GM23248 (cell line): Measurements from ENCODE around the gene SYPL2. TPM values are rescaled to one million over a fixed set of nuclear protein-coding genes. Genes with fewer than 3 reads are reported as not detected.
A peak's percentile ranks its signal among the peaks of the same experiment; 100 is the strongest.

ENCODE experiments used
- DNase-seq: peaks from one replicate; pipeline ENCODE4 v3.0.0-alpha.2; 2015
- H2AFZ ChIP-seq: fragments of 200-600 bp; sonication (generic); 2 replicates; pipeline ENCODE4 v1.6.1; 2016; ENCODE audit warnings: antibody characterized with exemption
- H3F3A ChIP-seq: fragments of 200-600 bp; sonication (generic); 2 replicates; pipeline ENCODE4 v1.6.1; 2016; ENCODE audit warnings: mild to moderate bottlenecking, antibody characterized with exemption, mixed run types; ENCODE audit not compliant: insufficient read depth
- H3K27ac ChIP-seq: fragments of 200-600 bp; sonication (generic); 2 replicates; pipeline ENCODE4 v1.5.1; 2016; ENCODE audit warnings: mild to moderate bottlenecking
- H3K27me3 ChIP-seq: fragments of 200-600 bp; sonication (generic); replicated peaks from 2 replicates; pipeline ENCODE4 v1.6.1; 2016; ENCODE audit warnings: mild to moderate bottlenecking; ENCODE audit not compliant: insufficient read depth
- H3K36me3 ChIP-seq: fragments of 200-600 bp; sonication (generic); 2 replicates; pipeline ENCODE4 v1.6.1; 2016; ENCODE audit warnings: low read depth, mild to moderate bottlenecking
- H3K4me1 ChIP-seq: fragments of 200-600 bp; sonication (generic); 2 replicates; pipeline ENCODE4 v1.6.1; 2016; ENCODE audit warnings: mild to moderate bottlenecking; ENCODE audit not compliant: insufficient read depth
- H3K4me2 ChIP-seq: fragments of 200-600 bp; sonication (generic); one replicate; pipeline ENCODE4 v1.6.1; 2016; ENCODE audit warnings: mild to moderate bottlenecking; ENCODE audit not compliant: unreplicated experiment
- H3K4me3 ChIP-seq: fragments of 200-600 bp; sonication (generic); 2 replicates; pipeline ENCODE4 v1.5.1; 2016; ENCODE audit warnings: mild to moderate bottlenecking
- H3K79me2 ChIP-seq: fragments of 200-600 bp; sonication (generic); 2 replicates; pipeline ENCODE4 v1.6.1; 2016; ENCODE audit warnings: mild to moderate bottlenecking; ENCODE audit not compliant: insufficient read depth
- H3K9ac ChIP-seq: fragments of 200-600 bp; sonication (generic); 2 replicates; pipeline ENCODE4 v1.6.1; 2016; ENCODE audit warnings: mild to moderate bottlenecking
- H3K9me2 ChIP-seq: fragments of 200-600 bp; sonication (generic); 2 replicates; pipeline ENCODE4 v1.6.1; 2016; ENCODE audit warnings: mixed run types, mild to moderate bottlenecking, moderate library complexity; ENCODE audit not compliant: insufficient read depth
- H3K9me3 ChIP-seq: fragments of 200-600 bp; sonication (generic); one replicate; pipeline ENCODE4 v1.6.1; 2017; ENCODE audit warnings: low read depth
- H4K20me1 ChIP-seq: fragments of 200-600 bp; sonication (generic); 2 replicates; pipeline ENCODE4 v1.6.0; 2016; ENCODE audit not compliant: insufficient read depth
- EZH2 ChIP-seq: fragments of 200-600 bp; sonication (generic); IDR thresholded peaks from 2 replicates; pipeline ENCODE4 v1.6.1; 2018; ENCODE audit warnings: antibody characterized with exemption, mild to moderate bottlenecking; ENCODE audit not compliant: insufficient read depth, poor library complexity, severe bottlenecking
- EZH2phosphoT487 ChIP-seq: fragments of 200-600 bp; sonication (generic); IDR thresholded peaks from 2 replicates; pipeline ENCODE4 v1.6.1; 2018; ENCODE audit warnings: antibody characterized with exemption, moderate library complexity, mild to moderate bottlenecking, low read depth; ENCODE audit not compliant: insufficient read depth
- WGBS, 2 experiments: methylation state at CpG; one replicate each; pipeline ENCODE4 v1.1.6; 2015 to 2017; ENCODE audit warnings: low lambda C conversion rate in 2 of 2, low coverage in 1 of 2; ENCODE audit errors: missing lambda C conversion rate in 2 of 2; 5-methylcytosine and 5-hydroxymethylcytosine counted together
- in situ Hi-C: fragments of 300-500 bp; cut with MboI; formaldehyde crosslinking; loops from 2 replicates; pipeline ENCODE4 v1.15.0; 2020
- polyA plus RNA-seq: library from polyadenylated mRNA; unstranded; fragments of >200 nt; fragmentation: Nextera tagmentation; extraction: Ambion mirVana; gene quantifications from 2 replicates; pipeline ENCODE4 v1.2.1, GENCODE V29; 2016
- total RNA-seq: library from RNA; depleted of rRNA; stranded (reverse); fragments of >200 nt; shearing (Covaris generic); gene quantifications from 2 replicates; pipeline ENCODE4 v1.2.3, GENCODE V29; 2014; rRNA removed

Gene SYPL2
- 0.11 and 0.13 TPM in 2 replicates for total RNA-seq
- 0.38 and 0.60 TPM in 2 replicates for polyA plus RNA-seq

DNA sequence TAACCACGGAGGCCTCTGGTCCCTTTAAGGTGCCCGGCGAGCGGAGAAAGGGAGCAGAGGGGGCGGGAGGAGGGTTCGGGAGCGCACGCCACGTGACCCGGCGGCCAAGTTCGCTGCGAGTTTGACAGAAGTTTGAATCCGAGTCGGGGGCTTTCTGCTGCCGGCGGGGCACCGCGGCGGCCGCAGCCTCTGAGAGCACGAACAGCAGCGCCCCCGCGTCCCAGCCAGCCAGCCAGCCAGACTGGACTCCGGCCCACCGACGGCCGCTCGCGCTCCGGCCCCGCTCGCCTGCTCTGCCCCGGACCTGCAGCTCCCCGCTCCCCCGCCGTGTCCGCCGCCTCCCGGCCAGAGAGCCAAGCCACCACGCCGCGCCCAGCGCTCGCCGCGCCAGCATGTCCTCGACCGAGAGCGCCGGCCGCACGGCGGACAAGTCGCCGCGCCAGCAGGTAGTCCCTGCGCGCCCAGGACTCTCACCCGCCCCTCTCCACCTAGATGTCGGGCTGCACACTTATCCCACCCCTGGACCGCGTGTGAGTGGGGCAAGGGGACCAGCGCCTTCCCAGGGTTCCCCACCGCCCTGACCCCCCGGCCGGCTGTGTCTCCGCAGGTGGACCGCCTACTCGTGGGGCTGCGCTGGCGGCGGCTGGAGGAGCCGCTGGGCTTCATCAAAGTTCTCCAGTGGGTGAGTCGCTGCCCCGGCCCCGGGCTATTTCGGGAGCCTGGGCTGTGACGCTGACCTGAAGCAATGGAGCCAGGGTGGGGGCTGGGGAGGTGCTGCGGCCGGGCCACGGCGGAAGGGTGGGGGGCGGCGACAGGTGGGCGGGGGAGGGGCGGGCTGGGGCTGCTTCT is at the start of gene SYPL2:
SYPL2 (plus strand) TSS at position 95 of the 849 bp plus-strand sequence; CDS start at position 393, 298 bp downstream.
- H3K4me1 ChIP-seq, result no peaks in the 10 kb centered on the region
- no peak within 1 kb of the TSS for H3K27ac ChIP-seq

DNA sequence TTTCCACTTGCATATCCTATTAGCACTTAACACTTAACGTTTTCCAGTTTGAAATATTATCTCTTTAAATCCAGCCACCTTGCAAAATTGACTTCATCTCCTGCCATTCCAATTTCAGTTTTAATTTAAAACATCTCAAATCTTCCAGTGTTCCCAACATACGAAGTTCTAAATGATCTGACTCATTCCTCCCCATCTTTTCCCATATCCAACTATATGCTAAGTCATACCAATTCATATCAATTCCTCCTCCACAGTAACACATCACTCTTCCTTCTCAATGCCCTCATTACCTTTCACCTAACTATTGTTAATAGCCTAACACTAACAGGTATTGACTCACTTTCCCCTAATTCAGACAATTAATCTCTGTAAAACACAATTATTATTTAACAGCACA is 42.8 kb upstream of the SYPL2 start:
- in situ Hi-C loops, result no loop called here
- Histone ChIP-seq H2AFZ (no peak overlapping the region), H3K4me1 (peaks cover 21% of the 10 kb centered on the region), H3K27me3 (no peaks in the 10 kb centered on the region), H3K9me2 (no peaks in the 10 kb centered on the region), H3K79me2 (peaks cover 91% of the 10 kb centered on the region), H3K9me3 (no peaks in the 10 kb centered on the region), H3F3A (peaks cover 13% of the 10 kb centered on the region), H3K9ac (no peak overlapping the region), H3K36me3 (peaks cover 28% of the 10 kb centered on the region), H3K27ac (peak overlapping the region; percentile 80; the same call in 1 of the 2 replicates), H4K20me1 (no peaks in the 10 kb centered on the region), H3K4me2 (peak overlapping the region; percentile 13), H3K4me3 (0 out of 2 replicates have a peak overlapping the region, but pooled peaks have one; percentile 4)
- TF ChIP-seq EZH2 (no peak), EZH2phosphoT487 (no peak)
- DNase-seq, result peak; percentile 16
- 56 to 57% methylated on average over 2 of the region's 2 CpGs for WGBS, 2 experiments

More for the DNA sequence above, at the start of gene SYPL2:
- H3K27me3 ChIP-seq, result peaks cover 74% of the 10 kb centered on the region
- H3K9me3 ChIP-seq, result no peaks in the 10 kb centered on the region
- no peaks in the 10 kb centered on the region for H3K36me3 ChIP-seq
- H3F3A ChIP-seq, result no peaks in the 10 kb centered on the region
- no peaks in the 10 kb centered on the region for H4K20me1 ChIP-seq
- H3K9ac ChIP-seq, result peak within 1 kb of the TSS; percentile 52
- WGBS, 2 experiments, result 4 to 5% methylated on average over 42 to 69 of the region's 88 CpGs
- in situ Hi-C loops, result no loop called here
- peak within 1 kb of the TSS; percentile 66 for H3K4me3 ChIP-seq
- no peaks in the 10 kb centered on the region for H3K79me2 ChIP-seq
- no peaks in the 10 kb centered on the region for H3K9me2 ChIP-seq
- peak within 1 kb of the TSS; percentile 67 for H3K4me2 ChIP-seq
- peak; percentile 64 for DNase-seq
- peak within 1 kb of the TSS; percentile 81 for H2AFZ ChIP-seq
- TF ChIP-seq EZH2phosphoT487 (no peak), EZH2 (peak; percentile 39)

DNA sequence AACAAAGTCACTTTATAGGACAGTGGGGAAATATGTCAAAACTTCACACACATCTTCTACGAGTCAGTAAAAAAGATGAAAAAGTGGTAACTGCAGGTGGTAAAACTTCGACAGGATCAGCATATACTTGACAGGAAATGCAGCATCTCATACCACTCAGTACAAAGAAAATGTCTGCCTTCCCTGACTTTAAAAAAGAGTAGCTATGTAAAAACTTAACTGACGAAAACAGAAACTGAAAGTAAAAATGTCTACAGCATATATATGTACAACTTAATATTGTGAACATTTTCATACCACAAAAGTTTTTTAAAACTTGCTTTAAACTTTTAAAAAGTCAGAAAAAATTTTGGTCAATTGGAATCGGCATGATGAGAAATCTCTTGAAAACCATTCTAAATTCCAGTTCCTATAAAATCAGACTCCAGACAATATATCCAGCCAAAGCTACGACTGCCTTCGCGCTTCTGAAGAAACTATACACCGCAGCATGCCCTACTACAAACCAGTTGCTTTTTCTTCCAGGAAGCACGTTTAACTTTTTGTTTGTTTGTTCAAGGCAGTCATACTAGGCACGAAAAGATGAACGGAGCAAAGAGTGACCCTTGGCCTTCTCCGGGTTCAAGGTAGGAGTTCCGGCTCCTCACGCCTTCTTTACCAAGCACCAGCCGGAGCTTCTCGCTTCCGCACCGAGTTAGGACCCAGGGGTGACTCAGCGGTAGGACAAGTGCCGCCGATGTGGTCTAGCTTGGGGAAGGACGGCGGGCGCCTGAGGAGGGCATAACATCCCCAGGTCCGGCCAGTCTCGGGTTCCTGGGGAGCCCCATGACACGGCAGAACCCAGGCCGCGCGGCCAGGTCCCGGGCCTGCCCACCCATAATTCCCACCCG is 40.7 kb upstream of the SYPL2 start:
- no peaks in the 10 kb centered on the region for H3K9me3 ChIP-seq
- in situ Hi-C loops, result no loop called here
- TF ChIP-seq EZH2 (no peak), EZH2phosphoT487 (no peak)
- peak overlapping the region; percentile 97 for H3K4me3 ChIP-seq
- 2 to 3% methylated on average over 32 of the region's 32 CpGs for WGBS, 2 experiments
- peaks cover 25% of the 10 kb centered on the region for H3K4me1 ChIP-seq
- DNase-seq, result peak; percentile 89
- peaks cover 74% of the 10 kb centered on the region for H3K79me2 ChIP-seq
- no peaks in the 10 kb centered on the region for H4K20me1 ChIP-seq
- no peaks in the 10 kb centered on the region for H3K27me3 ChIP-seq
- peaks cover 19% of the 10 kb centered on the region for H3F3A ChIP-seq
- H3K4me2 ChIP-seq, result peak overlapping the region; percentile 100
- peak overlapping the region; percentile 80 for H3K27ac ChIP-seq
- H3K36me3 ChIP-seq, result peaks cover 10% of the 10 kb centered on the region
- peak overlapping the region; percentile 84 for H3K9ac ChIP-seq
- no peaks in the 10 kb centered on the region for H3K9me2 ChIP-seq
- H2AFZ ChIP-seq, result peak overlapping the region; percentile 62
